Chondrocyte (in vitro differentiated cells): Measurements from ENCODE around the gene RCAN1. TPM values are rescaled to one million over a fixed set of nuclear protein-coding genes. Genes with fewer than 3 reads are reported as not detected.
A peak's percentile ranks its signal among the peaks of the same experiment; 100 is the strongest.

Source experiments
- DNase-seq: peaks from one replicate; pipeline ENCODE4 v3.0.0; 2021; ENCODE audit warnings: mixed read lengths, low spot score
- H3K27ac Mint-ChIP-seq: one replicate; pipeline ENCODE4 v1.8.0; 2021; ENCODE audit warnings: mild to moderate bottlenecking, moderate library complexity, mixed read lengths; ENCODE audit not compliant: unreplicated experiment
- H3K27me3 Mint-ChIP-seq: 2 replicates; pipeline ENCODE4 v1.8.0; 2021; ENCODE audit warnings: low read depth, mixed read lengths
- H3K36me3 Mint-ChIP-seq: 2 replicates; pipeline ENCODE4 v1.8.0; 2021; ENCODE audit warnings: low read depth, mixed read lengths
- H3K4me1 Mint-ChIP-seq: 2 replicates; pipeline ENCODE4 v1.8.0; 2021; ENCODE audit warnings: low read depth, mild to moderate bottlenecking, mixed read lengths
- H3K4me3 Mint-ChIP-seq: one replicate; pipeline ENCODE4 v1.8.0; 2021; ENCODE audit warnings: mild to moderate bottlenecking, moderate library complexity, mixed read lengths; ENCODE audit not compliant: unreplicated experiment
- H3K9me3 Mint-ChIP-seq: 2 replicates; pipeline ENCODE4 v1.8.0; 2021; ENCODE audit warnings: low read depth, mixed read lengths
- CTCF ChIP-seq: fragments of 200-600 bp; sonication (generic); IDR thresholded peaks from 2 replicates; pipeline ENCODE4 v1.5.0; 2021; ENCODE audit warnings: antibody characterized with exemption, mild to moderate bottlenecking, moderate library complexity
- total RNA-seq: library from RNA; stranded (reverse); gene quantifications from 3 replicates; pipeline ENCODE4 v1.2.1, GENCODE V29; 2021

Gene RCAN1
- total RNA-seq, 1 donor from 2014 or later: 80.9 TPM

- Mint-ChIP-seq H3K9me3 (no peaks in the 10 kb centered on the region), H3K36me3 (no peaks in the 10 kb centered on the region), H3K27me3 (no peaks in the 10 kb centered on the region), H3K4me1 (peaks cover 34% of the 10 kb centered on the region), H3K4me3 (no peak overlapping the region), H3K27ac (no peak overlapping the region)
- DNase-seq: no peak
- no peak for TF ChIP-seq CTCF
Observed at GRCh38 chr21:34561806-34562205, 53.1 kb downstream of the RCAN1 start.

DNA sequence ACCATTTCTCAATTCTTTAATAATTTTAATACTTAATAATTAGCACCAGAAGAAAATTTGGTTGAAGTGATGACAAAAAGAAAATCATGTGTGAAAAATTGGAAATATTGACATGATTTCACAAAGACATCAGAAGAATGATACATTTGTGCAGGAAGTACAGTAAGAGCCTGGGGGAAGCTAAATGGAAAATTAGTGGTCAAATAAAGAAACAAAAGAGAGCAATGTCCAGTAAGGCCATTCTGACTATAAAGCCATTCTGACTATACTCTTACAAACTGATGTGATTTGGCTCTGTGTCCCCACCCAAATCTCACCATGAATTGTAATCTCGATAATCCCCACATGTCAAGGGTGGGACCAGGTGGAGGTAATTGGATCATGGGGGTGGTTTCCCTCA is 54.3 kb downstream of the RCAN1 start:
- Mint-ChIP-seq H3K9me3 (no peaks in the 10 kb centered on the region), H3K4me3 (no peak overlapping the region), H3K27ac (no peak overlapping the region), H3K27me3 (no peaks in the 10 kb centered on the region), H3K36me3 (no peaks in the 10 kb centered on the region), H3K4me1 (peaks cover 34% of the 10 kb centered on the region)
- TF ChIP-seq CTCF: no peak
- no peak for DNase-seq

- Mint-ChIP-seq H3K36me3 (no peaks in the 10 kb centered on the region), H3K27ac (no peak overlapping the region), H3K4me3 (no peak overlapping the region), H3K27me3 (no peaks in the 10 kb centered on the region), H3K9me3 (no peaks in the 10 kb centered on the region), H3K4me1 (peaks cover 37% of the 10 kb centered on the region)
- TF ChIP-seq CTCF: no peak
- no peak for DNase-seq
Observed at GRCh38 chr21:34560021-34560420, 54.9 kb downstream of the RCAN1 start.

DNA sequence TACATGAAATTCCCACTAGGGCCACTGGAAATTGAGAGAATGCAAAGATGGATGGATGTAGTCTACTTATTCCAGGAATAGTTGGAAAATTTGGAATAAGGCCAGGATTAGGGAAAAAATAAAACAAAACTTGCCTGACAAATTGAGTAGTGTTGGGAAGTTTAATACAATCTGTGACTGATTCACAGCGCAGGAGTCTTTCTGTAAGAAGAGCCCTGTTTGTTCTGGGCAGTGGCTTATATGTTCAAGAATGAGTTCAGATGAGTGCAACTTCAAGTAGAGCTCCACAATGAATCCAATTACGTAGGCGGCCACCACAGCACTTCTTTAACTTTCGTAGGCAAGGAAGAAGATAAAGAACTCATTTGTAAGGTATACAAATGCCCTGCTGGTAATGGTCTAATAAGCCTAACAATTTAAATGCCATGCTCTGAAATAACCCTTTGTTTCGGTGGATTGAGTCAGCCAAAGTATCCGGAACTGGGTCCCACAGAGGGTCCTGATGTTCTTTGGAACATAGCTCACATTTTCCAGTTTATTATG is 55.8 kb downstream of the RCAN1 start:
- H3K4me3 Mint-ChIP-seq: no peak overlapping the region
- H3K9me3 Mint-ChIP-seq: no peaks in the 10 kb centered on the region
- H3K27me3 Mint-ChIP-seq: no peaks in the 10 kb centered on the region
- no peak for TF ChIP-seq CTCF
- no peaks in the 10 kb centered on the region for H3K36me3 Mint-ChIP-seq
- DNase-seq: no peak
- H3K4me1 Mint-ChIP-seq: peaks cover 46% of the 10 kb centered on the region
- H3K27ac Mint-ChIP-seq: peak overlapping the region; percentile 22

GRCh38 chr21:34558166-34558565 is 56.7 kb downstream of the RCAN1 start:
- H3K36me3 Mint-ChIP-seq: no peaks in the 10 kb centered on the region
- DNase-seq: no peak
- no peak for TF ChIP-seq CTCF
- no peaks in the 10 kb centered on the region for H3K9me3 Mint-ChIP-seq
- peaks cover 55% of the 10 kb centered on the region for H3K4me1 Mint-ChIP-seq
- no peaks in the 10 kb centered on the region for H3K27me3 Mint-ChIP-seq
- no peak overlapping the region for H3K27ac Mint-ChIP-seq
- no peak overlapping the region for H3K4me3 Mint-ChIP-seq
